Psoas muscle (tissue), 8 donors: ENCODE data around the gene TUBB6. TPM values are rescaled to one million over a fixed set of nuclear protein-coding genes. Genes with fewer than 3 reads are reported as not detected.

Experiments
- ATAC-seq, 4 donors: fragments of 200-7000 bp; cut with Tn5 transposase; one replicate each; pipeline ENCODE4 v1.9.1; 2020; ENCODE audit warnings: moderate library complexity in 3 of 4, mild to moderate bottlenecking in 2 of 4
- DNase-seq, 2 donors: peaks; one replicate each; pipeline ENCODE4 v3.0.0-alpha.2; 2020
- H3K27ac ChIP-seq: fragments of 200-600 bp; one replicate; pipeline ENCODE4 v1.8.0; 2022
- H3K27me3 ChIP-seq, 3 donors: fragments of 200-600 bp in 1 of 3; one replicate each; pipeline versions ENCODE4 v1.6.1 to v1.8.0; 2013 to 2022; ENCODE audit warnings: low read length in 2 of 3, mild to moderate bottlenecking in 2 of 3, moderate library complexity in 1 of 3; ENCODE audit not compliant: insufficient read depth in 3 of 3
- H3K36me3 ChIP-seq, 2 donors: fragments of 200-600 bp in 1 of 2; one replicate each; pipeline versions ENCODE4 v1.6.1 to v1.8.0; 2013 to 2022; ENCODE audit warnings: low read depth in 1 of 2, mild to moderate bottlenecking in 1 of 2, moderate library complexity in 1 of 2; ENCODE audit not compliant: insufficient read depth in 1 of 2
- H3K4me1 ChIP-seq: fragments of 200-600 bp; one replicate; pipeline ENCODE4 v1.8.0; 2022
- H3K4me3 ChIP-seq: fragments of 200-600 bp; one replicate; pipeline ENCODE4 v1.8.0; 2022; ENCODE audit warnings: mild to moderate bottlenecking
- H3K9me3 ChIP-seq: fragments of 200-600 bp; one replicate; pipeline ENCODE4 v1.8.0; 2022
- CTCF ChIP-seq: fragments of 200-600 bp; IDR thresholded peaks from one replicate; pipeline ENCODE4 v1.8.0; 2022; ENCODE audit warnings: antibody characterized with exemption
- WGBS, 3 donors: extraction: QIAGEN DNeasy Blood & Tissue Kit; methylation state at CpG; one replicate each; pipeline versions ENCODE4 v1.1.6 to v1.1.7; 2013; 5-methylcytosine and 5-hydroxymethylcytosine counted together
- intact Hi-C, 2 donors: fragments of 100-400 bp; cut with DNase I; formaldehyde crosslinking; loops; one replicate each; pipeline versions ENCODE4 v1.11.0 to v1.14.2; 2022
- polyA plus RNA-seq, 3 donors: library from polyadenylated mRNA; stranded (reverse); fragments of 200-250 nt; gene quantifications; one replicate each; pipeline ENCODE4 v1.2.3, GENCODE V29; 2013
- total RNA-seq, 4 donors: library from RNA; stranded (reverse); fragmentation: NEBNext Ultra II Directional in 2 of 4; extraction: Animal tissue kit (Norgen Biotek cat#: 25700) in 2 of 4; gene quantifications; one replicate each; pipeline versions ENCODE4 v1.2.1 to v1.2.4, GENCODE V29; 2021 to 2023
- donor health status: healthy with polysubstance abuse.
- donor health status: DM: no; HTN: no; CAD: no; lungs with moderate emphysema.
- donor health status: Bipolar disorder and iron deficiency.
- donor health status: healthy.
- donor health status: DM: yes; HTN: yes; CAD: no.
- donor health status: DM: no; HTN: no; CAD: no.
- donor health status: DM: no; HTN: no; CAD: no.
- donor health status: DM: yes; HTN: yes; CAD: no.

TUBB6 gene
- total and polyA plus RNA-seq, 7 donors = 12.5 to 46.7 (median 19.9) TPM

DNA sequence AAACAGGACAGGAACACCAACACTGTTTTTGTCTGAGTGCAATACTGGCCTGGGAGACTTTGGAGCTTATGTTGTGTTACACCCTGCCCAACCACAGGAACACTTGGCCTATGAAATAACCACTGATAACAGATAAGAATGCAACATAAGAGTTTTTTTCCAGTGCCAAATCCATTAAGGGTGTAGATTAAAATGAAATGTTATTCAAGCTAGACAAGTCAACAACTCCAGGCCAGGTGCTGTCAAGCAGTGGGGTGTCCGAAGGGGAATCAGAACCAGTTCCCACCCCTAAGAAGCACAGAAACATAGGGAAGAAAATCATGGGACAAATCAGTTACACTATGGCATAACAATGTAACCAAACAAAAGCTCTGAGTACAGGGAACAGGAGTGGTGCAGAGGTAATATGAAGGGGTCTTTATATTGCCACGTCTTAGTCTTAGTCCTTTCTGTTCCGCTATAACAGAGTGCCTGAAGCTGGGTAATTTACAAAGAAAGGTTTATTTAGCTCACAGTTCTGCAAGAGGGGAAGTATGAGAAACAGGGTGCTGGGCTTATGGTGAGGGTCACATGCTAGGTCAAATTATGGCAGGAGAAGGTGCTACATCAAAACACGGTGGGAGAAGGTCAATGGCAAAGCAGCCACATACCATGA lies 65.2 kb downstream of the TUBB6 start:
- Histone ChIP-seq H3K27ac (no peak overlapping the region), H3K27me3 (no peaks in the 10 kb centered on the region), H3K4me3 (no peak overlapping the region), H3K36me3 (peaks cover 0 to 26% of the 10 kb centered on the region in 2 donors), H3K4me1 (peaks cover 54% of the 10 kb centered on the region), H3K9me3 (no peaks in the 10 kb centered on the region)
- 70 to 80% (median 73%) methylated on average over 4 of the region's 4 CpGs for WGBS, 3 donors
- TF ChIP-seq CTCF = no peak
- ATAC-seq (no peak), DNase-seq (no peak)
- intact Hi-C loops = no loop called here

DNA sequence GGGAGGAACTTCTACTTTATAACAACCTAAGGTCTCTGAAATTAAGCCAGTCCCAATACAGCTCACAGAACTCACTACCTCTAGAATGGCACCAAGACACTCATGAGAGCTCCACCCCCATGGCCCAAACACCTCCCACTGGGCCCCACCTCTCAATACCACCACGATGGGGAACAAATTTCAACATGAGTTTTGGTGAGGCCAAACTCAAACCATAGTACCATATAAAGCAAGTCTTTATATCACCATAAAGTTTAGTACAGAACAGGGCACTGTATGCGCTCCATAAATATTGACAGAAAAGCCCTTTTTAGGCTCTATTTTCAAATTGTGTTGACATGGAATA lies 65.7 kb downstream of the TUBB6 start:
- TF ChIP-seq CTCF = no peak
- Histone ChIP-seq H3K27ac (no peak overlapping the region), H3K9me3 (no peaks in the 10 kb centered on the region), H3K4me3 (no peak overlapping the region), H3K36me3 (peaks cover 0 to 22% of the 10 kb centered on the region in 2 donors), H3K27me3 (no peaks in the 10 kb centered on the region), H3K4me1 (peaks cover 56% of the 10 kb centered on the region)
- DNase-seq (no peak), ATAC-seq (no peak)
- 55 to 61% (median 57%) methylated on average over 2 of the region's 2 CpGs for WGBS, 3 donors
- intact Hi-C loops = loop anchor here in 1 of 2 donors (2.0 kb wide), 1 partner anchor 29 kb away; no protein-coding TSS in a partner anchor

- H3K27me3 ChIP-seq = no peaks in the 10 kb centered on the region
- no peaks in the 10 kb centered on the region for H3K9me3 ChIP-seq
- intact Hi-C loops = loop anchor here in 1 of 2 donors (2.0 kb wide), 1 partner anchor 30 kb away; no protein-coding TSS in a partner anchor
- peaks cover 0 to 16% of the 10 kb centered on the region in 2 donors for H3K36me3 ChIP-seq
- H3K27ac ChIP-seq = peak overlapping the region; percentile 99
- 63 to 82% (median 71%) methylated on average over 6 of the region's 6 CpGs for WGBS, 3 donors
- H3K4me3 ChIP-seq = no peak overlapping the region
- ATAC-seq (no peak), DNase-seq (no peak)
- peaks cover 52% of the 10 kb centered on the region for H3K4me1 ChIP-seq
- TF ChIP-seq CTCF = no peak
These were observed 66.4 kb downstream of the TUBB6 start for GRCh38 chr18:12374401-12374800.

Other genes starting within 250 kb of the TUBB6 start
- not detected for gene ANKRD62, start 214.4 kb upstream of the TUBB6 start, total RNA-seq
- gene ANKRD62, start 214.4 kb upstream of the TUBB6 start, polyA plus RNA-seq = not detected
- under 1 TPM in 1 of 4 donors, not detected in 3; 0.42 TPM for gene CIDEA, start 53.9 kb upstream of the TUBB6 start, total RNA-seq
- 1 to 10 TPM in 2 of 3 donors, under 1 TPM in 1; 0.38 to 2.7 (median 1.0) TPM for gene CIDEA, start 53.9 kb upstream of the TUBB6 start, polyA plus RNA-seq
- gene AFG3L2, start 69.0 kb downstream of the TUBB6 start, total RNA-seq = 100 to 1,000 TPM in 2 of 4 donors, 10 to 100 TPM in 2; 88.8 to 163 (median 103) TPM
- gene AFG3L2, start 69.0 kb downstream of the TUBB6 start, polyA plus RNA-seq = 100 to 1,000 TPM in 2 of 3 donors, 10 to 100 TPM in 1; 90.7 to 126 (median 106) TPM
- gene PRELID3A, start 99.7 kb downstream of the TUBB6 start, total RNA-seq = 1 to 10 TPM in 1 of 4 donors, under 1 TPM in 3; 0.54 to 1.1 (median 0.74) TPM
- under 1 TPM; 0.49 to 0.92 (median 0.60) TPM for gene PRELID3A, start 99.7 kb downstream of the TUBB6 start, polyA plus RNA-seq